DND-41 (cell line): ENCODE data around the gene OSTC.

Experiments
- CTCF ChIP-seq: IDR thresholded peaks from 2 replicates; pipeline ENCODE4 v1.5.1; 2012; ENCODE audit warnings: borderline replicate concordance, low read length, moderate library complexity, mild to moderate bottlenecking; ENCODE audit not compliant: poor library complexity, severe bottlenecking; ENCODE audit errors: extremely low read depth
- EZH2 ChIP-seq: IDR thresholded peaks from 3 replicates; pipeline ENCODE4 v1.6.1; 2012; ENCODE audit warnings: borderline replicate concordance, low read depth, mild to moderate bottlenecking, moderate library complexity, low read length, inconsistent platforms; ENCODE audit not compliant: severe bottlenecking

- no peak for TF ChIP-seq CTCF
- no peak for TF ChIP-seq EZH2
Measured at GRCh38 chr4:108626056-108626455, 24.3 kb upstream of the OSTC start.
